Measurements from ENCODE around the gene HSPB8. TPM values are rescaled to one million over a fixed set of nuclear protein-coding genes. Genes with fewer than 3 reads are reported as not detected.

HSPB8 gene
- total RNA-seq, 1 experiment from 2014 or later, result 18.4 TPM

Other genes with a start within 250 kb of the HSPB8 start
- not detected in 2 replicates for gene SRRM4, start 197.4 kb upstream of the HSPB8 start, total RNA-seq (2014; rRNA removed; shearing (Covaris generic))
- not detected in 2 replicates for gene CCDC60, start 155.8 kb downstream of the HSPB8 start, total RNA-seq (2014; rRNA removed; shearing (Covaris generic))